22Rv1 (cell line): Measurements from ENCODE around the gene NCAM2.

ENCODE experiments used
- ZFX ChIP-seq: fragments of 450-650 bp; IDR thresholded peaks from 2 replicates; pipeline ENCODE4 v1.6.1; 2017; ENCODE audit warnings: antibody characterized with exemption, borderline replicate concordance
- TF ChIP-seq, protein P1 (sequence below): fragments of 450-650 bp; IDR thresholded peaks from 2 replicates; pipeline ENCODE4 v1.5.1; 2017; ENCODE audit warnings: mild to moderate bottlenecking

DNA sequence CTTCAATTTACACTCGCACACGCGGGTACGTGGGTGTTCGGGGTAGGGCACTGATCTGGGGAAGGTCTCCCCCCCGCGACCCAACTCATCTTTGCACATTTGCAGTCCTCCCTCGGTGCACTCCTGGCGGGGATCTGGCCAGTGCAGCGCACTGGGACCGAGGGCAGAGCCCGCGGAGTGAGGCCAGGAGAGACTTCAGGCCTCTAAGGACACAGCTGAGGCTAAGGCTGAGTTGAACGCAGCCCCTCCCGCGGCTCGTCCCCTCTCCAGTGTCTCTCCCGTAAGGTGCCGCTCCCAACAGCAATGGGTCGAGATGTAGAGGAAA lies 936 bp upstream of the NCAM2 start:
- TF ChIP-seq, protein P1, sequence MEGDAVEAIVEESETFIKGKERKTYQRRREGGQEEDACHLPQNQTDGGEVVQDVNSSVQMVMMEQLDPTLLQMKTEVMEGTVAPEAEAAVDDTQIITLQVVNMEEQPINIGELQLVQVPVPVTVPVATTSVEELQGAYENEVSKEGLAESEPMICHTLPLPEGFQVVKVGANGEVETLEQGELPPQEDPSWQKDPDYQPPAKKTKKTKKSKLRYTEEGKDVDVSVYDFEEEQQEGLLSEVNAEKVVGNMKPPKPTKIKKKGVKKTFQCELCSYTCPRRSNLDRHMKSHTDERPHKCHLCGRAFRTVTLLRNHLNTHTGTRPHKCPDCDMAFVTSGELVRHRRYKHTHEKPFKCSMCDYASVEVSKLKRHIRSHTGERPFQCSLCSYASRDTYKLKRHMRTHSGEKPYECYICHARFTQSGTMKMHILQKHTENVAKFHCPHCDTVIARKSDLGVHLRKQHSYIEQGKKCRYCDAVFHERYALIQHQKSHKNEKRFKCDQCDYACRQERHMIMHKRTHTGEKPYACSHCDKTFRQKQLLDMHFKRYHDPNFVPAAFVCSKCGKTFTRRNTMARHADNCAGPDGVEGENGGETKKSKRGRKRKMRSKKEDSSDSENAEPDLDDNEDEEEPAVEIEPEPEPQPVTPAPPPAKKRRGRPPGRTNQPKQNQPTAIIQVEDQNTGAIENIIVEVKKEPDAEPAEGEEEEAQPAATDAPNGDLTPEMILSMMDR = no peak
- no peak for TF ChIP-seq ZFX
